NK-92 treated with Interleukin-12 subunit alpha and Interleukin-12 subunit beta, amount 100 ng/mL, for 24 hours (cell line): ENCODE results near the gene PCDHGA2.
"Not testable (repeated sequence)": the region's sequence is repeated elsewhere in the genome, so short reads cannot be mapped to it uniquely, and the experiment has no call there.

Experiments
- DNase-seq: peaks from one replicate; lab custom pipeline; 2025; lab: John Stamatoyannopoulos, UW

Gene PCDHGA2

GRCh38 chr5:141383345-141383744, 44.8 kb downstream of the PCDHGA2 start:
- DNase-seq, result no peak

- DNase-seq, result no peak
These were observed 46.1 kb downstream of the PCDHGA2 start for GRCh38 chr5:141384471-141385267.

- not testable (repeated sequence) for DNase-seq
These were observed 49.2 kb downstream of the PCDHGA2 start, which contains the start of gene PCDHGB4 for GRCh38 chr5:141387557-141388311. TSS of gene PCDHGB4 (plus strand) at chr5:141387698. CDS start at chr5:141387885, 187 bp downstream.

- DNase-seq, result no peak
These were observed 50.1 kb downstream of the PCDHGA2 start for GRCh38 chr5:141388661-141389060.

GRCh38 chr5:141389153-141390042, 50.8 kb downstream of the PCDHGA2 start:
- DNase-seq, result no peak

GRCh38 chr5:141392429-141393198, 54.1 kb downstream of the PCDHGA2 start, which contains the start of gene PCDHGA8:
TSS of gene PCDHGA8 (plus strand) at chr5:141392633. CDS start at chr5:141392814, 181 bp downstream.
- no peak for DNase-seq
